SH-SY5Y (cell line): ENCODE measurements around the gene ZSCAN2.

Experiments
- GATA2 ChIP-seq: IDR thresholded peaks from 2 replicates; pipeline ENCODE4 v1.6.1; 2011; ENCODE audit warnings: mild to moderate bottlenecking, low read depth, low read length
- GATA3 ChIP-seq: IDR thresholded peaks from 2 replicates; pipeline ENCODE4 v1.6.1; 2011; ENCODE audit warnings: low read depth, mild to moderate bottlenecking, low read length, moderate library complexity

Gene ZSCAN2

DNA sequence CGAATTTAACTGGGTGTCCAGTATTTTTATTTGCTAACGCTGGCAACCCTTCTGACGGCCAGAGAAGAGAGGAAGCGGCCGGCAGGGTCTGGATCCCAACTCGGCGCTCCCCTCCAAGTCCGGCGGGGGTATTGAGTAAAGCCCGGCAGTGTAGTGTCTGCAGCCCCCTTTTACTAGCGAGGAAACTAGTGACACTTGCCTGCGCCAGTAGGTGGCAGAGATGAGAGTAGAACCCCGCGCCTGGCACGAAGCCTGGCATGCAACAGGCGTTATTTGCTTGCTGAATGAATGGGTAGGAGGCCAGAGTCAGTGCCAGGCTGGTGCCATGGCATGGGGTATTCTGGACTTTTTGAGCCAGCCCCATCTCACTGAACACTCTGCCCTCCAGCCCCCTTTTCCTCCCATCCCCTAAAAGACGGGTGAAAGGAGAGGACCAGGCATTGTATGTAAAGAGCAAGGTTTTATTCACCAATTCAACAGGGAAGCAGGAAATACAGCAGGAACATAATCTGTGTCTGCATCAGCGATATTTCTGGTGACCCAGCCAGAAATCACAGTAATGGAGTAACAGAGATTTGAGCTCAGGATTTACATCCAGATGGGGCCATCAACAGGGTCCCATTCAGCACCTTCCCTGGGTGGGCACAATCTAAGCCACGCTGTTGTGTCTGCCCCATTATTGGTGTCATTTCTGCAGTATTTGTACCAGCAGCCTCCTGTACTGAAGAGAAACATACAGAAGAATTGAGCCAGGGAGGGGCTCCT lies 54.1 kb downstream of the ZSCAN2 start:
- TF ChIP-seq GATA2 (no peak), GATA3 (no peak)

DNA sequence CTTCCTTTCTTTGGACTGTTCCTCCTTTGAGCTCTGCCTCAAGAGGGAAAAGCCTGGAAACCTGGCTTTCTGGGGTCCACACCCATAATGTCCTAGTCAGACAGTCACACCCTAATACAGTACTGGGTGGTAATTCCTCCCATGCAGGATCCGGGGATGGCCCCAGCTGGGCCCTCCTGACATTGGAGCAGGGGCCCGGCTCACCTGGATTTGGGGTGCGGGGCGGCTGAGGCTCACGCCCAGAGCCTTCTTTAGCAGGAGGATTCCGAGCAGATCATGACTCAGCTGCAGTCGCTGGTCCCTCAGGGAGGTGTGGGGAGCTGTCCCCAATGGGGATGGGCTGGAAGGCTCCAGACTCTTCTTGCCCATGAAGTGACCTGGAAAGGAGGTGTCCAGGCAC lies 56.2 kb downstream of the ZSCAN2 start:
- no peak for TF ChIP-seq GATA2
- TF ChIP-seq GATA3, result no peak

DNA sequence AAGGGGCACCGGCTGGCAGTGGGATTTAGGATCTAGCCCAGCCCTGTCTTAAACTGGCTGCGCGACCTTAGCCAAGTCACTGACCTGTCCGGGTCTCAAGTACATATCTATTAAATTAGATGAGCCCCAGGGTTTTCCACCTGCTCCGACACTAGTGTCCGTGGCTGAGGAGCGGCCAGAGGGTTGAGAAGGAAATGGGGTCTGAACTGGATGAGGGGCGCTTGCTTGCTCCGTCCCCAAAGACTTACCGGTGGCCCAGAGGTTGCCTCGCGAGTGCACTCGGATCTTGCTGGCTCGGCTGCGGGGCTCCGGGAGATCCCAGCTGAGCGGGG lies 56.9 kb downstream of the ZSCAN2 start:
- TF ChIP-seq GATA2, result no peak
- no peak for TF ChIP-seq GATA3

DNA sequence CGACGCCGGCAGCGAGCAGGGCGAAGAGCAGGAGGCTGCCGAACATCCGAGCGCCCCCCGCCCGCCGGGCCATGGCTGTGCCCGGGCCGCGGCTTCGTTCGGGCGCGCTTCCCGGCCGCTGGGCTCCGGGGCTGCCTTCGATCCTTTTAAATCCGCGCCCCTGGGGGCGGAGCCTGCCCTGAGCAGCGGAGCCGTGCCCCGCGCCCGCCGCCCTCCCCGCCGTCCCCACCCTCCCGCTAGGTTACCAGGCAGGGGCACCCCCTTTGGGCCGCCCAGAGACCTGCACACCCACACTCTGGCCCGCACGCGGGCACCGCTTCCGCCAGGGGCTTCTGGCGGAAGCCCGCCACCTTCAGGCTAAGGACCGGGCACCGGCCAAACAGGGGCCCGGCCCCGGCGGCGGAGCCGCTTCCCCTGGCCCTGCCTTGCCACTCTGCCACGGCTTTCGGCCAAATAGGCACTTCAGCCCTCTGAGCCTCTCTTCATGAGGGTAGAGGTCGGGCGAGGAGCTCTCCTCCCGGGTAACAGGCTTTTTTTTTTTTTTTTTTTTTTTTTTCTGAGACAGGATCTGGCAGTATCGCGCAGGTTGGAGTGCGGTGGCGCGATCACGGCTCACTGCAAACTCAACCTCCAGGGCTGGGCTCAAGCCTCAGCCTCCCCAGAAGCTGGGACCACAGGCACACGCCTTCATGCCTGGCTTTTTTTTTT lies 57.4 kb downstream of the ZSCAN2 start, which contains the start of gene NMB:
Gene NMB, minus strand, starts transcription at position 120 of the 708 bp plus-strand sequence. Its CDS starts 47 bp downstream, at position 73.
- no peak for TF ChIP-seq GATA3
- TF ChIP-seq GATA2, result no peak

DNA sequence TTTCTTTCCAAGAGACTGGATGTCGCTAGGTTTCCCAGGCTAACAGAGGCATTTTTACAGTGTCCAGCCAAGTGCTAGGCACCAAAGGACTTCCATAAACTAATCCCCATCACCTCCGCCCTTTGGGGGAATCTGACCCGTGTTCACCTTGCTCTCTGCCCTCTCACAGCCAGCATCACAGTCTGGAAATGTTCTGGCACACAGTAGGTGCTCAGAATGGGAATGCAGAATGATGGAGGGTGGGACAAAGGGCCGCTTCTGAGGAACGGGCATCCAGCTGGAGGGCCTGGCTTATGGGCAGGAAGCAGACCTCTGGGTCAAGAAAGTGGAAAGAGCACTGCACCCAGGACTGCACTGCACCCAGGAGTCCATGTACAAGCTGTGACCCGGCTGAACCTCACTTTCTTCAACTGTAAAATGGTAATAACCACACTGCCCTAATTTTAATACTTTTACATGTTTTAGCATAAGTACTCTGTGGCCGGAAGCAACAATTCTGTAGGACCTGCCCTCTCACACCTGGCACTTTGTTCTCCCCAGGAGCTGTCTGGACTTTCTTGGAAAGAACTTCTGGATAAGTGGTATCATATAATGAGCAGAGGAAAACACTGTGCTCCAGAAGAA lies 58.1 kb downstream of the ZSCAN2 start:
- TF ChIP-seq GATA2 (no peak), GATA3 (no peak)

DNA sequence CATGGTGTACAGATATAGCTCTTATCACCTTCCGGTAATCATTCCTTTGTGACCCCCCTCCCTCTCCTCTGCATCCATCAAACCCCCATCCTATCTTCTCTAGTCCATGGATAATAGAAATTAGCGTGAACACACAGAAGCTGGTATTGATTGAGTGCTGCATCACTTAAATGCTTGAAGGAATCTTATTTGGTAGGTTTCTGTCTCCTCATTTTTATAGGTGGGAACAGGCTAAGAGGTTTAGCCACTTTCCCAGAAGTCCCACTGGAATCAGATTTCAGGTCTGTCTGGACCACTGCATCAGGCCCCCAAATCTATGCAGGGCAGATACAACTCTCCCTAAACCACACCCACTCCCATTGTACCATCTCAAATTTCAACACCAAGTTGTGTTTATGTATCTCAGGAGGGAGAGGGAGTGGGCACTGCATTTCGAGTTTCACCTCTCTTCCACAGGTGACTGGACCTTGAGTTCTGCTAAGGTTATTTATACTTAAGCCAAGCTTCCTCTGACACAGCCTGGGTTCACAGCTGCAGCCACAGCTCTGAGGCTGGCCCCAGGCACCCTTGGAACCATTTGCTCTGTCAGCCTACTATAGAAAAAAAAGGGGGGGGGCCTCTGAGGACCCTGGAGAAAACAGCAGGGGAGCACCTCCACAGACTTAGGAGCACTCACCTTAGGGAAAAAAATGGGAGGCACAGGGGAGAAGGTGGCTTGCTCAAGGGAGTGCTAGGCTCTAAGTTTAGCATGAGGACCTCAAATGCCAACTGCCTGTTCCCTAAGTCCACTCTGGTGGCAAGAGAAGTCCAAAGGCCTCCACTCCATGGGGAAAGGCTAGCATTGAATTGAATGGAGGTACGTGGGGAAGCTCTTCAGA lies 59.3 kb downstream of the ZSCAN2 start:
- TF ChIP-seq GATA3 (no peak), GATA2 (no peak)

DNA sequence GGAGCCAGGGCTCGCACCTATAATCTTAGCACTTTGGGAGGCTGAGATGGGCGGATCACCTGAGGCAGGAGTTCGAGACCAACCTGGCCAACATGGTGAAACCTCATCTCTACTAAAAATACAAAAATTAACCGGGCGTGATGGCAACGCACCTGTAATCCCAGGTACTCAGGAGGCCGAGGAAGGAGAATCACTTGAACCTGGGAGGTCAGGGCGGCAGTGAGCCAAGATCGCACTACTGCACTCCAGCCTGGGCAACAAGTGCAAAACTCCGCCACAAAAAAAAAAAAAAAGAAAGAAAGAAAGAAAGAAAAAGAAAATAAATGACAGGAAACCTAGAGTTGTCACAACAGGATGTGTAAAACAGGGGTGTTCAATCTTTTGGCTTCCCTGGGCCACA lies 60.2 kb downstream of the ZSCAN2 start:
- no peak for TF ChIP-seq GATA3
- TF ChIP-seq GATA2, result no peak

DNA sequence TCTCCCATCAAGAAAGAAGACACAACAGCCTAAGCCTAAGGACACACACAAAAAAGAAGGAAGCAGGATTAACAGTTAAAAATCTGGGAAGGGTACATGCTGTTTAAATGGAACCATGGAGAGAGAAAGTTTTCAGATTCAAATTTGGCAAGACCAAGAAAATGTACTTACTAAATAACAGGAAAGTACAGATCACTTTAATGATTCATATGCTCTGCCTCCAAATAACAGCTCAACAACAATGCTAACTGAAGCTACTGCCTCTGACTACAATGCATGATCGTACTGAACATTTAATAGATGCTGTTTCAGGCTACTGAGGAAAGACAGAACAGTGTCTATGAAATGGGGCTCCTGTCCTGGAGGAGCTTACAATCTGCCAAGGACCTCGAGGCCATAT lies 65.6 kb downstream of the ZSCAN2 start:
- TF ChIP-seq GATA3 (no peak), GATA2 (no peak)

DNA sequence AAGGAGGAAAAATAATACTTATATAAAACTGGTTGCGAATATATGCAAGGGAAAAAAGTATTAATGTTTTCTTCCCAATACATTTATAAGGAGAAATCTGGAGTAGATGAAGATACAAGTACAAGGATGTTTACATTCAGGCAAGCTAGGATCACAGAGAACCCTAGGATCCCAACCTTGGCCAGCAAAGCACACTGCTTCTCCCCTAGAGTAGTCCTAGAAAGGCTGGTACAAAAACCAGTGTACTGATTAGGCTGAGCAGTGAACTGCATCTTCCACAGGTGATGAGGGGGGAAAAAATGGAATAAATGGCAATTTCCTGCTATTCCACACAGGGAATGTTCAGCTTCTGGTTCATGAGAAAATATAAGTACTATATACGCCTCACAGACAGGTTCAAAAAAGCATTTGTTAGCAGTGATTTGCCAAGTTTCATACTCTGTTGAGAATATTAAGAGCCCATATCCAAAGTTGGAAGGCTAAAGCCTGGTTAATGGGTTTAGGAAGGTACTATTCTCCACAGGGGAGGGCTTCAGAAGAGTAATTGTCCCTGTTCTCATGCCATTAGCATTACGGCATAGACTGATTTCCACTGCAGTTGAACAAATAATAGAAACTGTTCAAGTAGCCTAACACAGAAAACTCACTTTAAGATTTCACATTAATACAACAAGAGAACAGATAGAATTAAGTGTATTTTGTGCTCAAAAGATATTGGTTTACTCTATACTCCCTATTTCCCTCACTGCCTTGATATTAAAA lies 67.6 kb downstream of the ZSCAN2 start:
- no peak for TF ChIP-seq GATA3
- TF ChIP-seq GATA2, result no peak

DNA sequence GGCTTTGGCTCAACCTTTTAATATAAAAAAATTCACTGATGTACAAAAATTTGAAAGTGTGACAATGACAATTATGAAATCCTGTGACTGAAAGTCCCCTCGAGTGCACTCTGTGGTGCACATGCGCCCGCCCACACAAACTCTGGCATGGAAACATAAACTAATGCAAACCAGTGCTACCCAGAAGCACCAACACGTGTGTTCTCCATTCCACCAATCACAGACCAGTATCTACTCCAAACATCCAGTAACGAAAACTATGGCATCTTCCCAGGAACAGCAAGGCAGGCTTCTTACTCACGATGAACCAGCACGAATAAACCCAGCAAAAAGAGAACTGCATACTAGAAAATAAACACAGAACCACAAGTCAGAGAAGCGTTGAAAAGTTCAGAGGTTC lies 68.9 kb downstream of the ZSCAN2 start:
- no peak for TF ChIP-seq GATA3
- no peak for TF ChIP-seq GATA2

DNA sequence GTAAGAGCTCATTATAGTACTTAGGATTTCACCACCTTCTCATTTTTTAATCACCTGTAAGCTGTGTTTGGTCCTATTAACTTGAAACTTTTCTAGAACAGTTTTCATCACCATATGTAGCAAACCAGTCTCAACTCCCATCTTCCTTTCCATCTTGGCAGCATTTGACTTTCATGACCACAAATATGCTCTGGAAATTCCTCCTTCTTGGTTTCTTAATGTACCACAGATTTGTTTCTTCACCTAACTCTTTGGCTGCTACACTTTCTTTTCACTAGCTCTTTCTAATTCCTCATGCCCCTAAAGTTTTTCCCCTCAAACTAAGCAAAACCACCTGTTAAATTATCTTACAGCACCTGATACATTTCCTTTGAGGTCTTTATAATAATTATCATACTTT lies 70.4 kb downstream of the ZSCAN2 start:
- TF ChIP-seq GATA2 (no peak), GATA3 (no peak)
